ENCODE measurements around the gene PPBP.
"Not testable (repeated sequence)": the region's sequence is repeated elsewhere in the genome, so short reads cannot be mapped to it uniquely, and the experiment has no call there.

The PPBP gene

GRCh38 chr4:73998040-73999011 lies 10.3 kb upstream of the PPBP start, which contains the start of gene CXCL5:
TSS of gene CXCL5 (minus strand) at chr4:73998677. CDS start at chr4:73998581, 96 bp downstream.
- peak; percentile 19 to 90 (median 32) for DNase-seq

DNA sequence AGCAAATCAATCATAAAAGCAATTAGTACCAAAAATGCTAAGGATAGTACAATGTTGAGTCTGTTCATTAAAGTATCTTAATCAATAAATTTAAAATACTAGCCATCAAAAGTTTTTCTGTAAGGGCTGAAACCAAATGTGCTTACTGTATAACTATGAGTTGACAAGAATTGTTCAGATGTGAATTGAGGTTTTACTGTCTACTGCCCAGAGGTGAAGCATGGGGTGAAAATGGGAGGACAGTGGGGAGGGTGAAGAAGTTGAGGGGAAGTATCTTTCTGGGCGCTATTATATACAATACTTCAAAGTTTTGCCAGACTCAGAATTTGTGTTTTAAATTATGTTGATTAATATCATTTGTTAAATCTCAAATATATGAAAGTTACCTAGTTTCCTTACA lies 4.1 kb upstream of the PPBP start:
- intact Hi-C loops (cut with DNase I), result no loop called here

More at GRCh38 chr4:73998040-73999011, 10.3 kb upstream of the PPBP start, which contains the start of gene CXCL5:
- intact Hi-C loops (cut with DNase I), result no loop called here

GRCh38 chr4:73991742-73992000 lies 3.7 kb upstream of the PPBP start:
- intact Hi-C loops (cut with DNase I), result no loop called here

More for the DNA sequence above, 4.1 kb upstream of the PPBP start:
- DNase-seq, result no peak

DNA sequence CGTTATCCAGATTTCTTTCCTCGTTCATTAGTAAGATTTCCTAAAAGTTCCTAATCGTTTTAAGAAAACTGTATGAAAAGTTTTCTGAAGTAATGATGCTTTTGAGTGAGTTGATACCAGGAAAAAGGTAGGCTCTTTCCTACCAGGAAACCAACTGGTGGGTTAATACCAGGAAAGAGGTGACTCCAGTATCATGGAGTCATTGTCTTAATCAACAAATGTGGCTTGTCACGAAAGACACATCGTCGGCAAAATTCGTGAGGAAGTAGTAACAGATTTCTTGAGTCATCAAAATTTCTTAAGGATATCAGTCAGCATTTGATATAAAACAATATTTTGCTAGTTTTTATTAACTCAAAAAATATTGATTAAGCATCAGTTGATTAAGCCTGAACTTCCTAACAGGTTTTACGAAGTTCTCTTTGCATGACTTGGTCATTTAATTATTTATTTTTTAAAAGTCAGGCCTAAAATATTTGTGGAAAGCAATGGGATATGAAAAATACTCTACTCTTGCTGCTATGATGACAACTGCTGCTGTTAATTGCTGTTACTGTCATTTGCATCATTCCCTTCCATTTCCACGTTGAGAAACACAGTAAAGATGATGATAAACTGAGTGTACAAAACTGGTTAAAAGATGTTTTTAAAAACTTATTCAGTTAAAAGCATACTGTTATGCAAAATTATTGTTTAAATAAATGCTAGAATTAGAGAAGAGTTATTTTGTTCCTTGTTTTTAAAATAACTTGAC lies 3.2 kb upstream of the PPBP start:
- intact Hi-C loops (cut with DNase I), result no loop called here
- no peak for DNase-seq

More at GRCh38 chr4:73991742-73992000, 3.7 kb upstream of the PPBP start:
- no peak for DNase-seq

- intact Hi-C loops (cut with DNase I), result no loop called here
- DNase-seq, result no peak
Measured at GRCh38 chr4:73989928-73990327, 1.9 kb upstream of the PPBP start.

DNA sequence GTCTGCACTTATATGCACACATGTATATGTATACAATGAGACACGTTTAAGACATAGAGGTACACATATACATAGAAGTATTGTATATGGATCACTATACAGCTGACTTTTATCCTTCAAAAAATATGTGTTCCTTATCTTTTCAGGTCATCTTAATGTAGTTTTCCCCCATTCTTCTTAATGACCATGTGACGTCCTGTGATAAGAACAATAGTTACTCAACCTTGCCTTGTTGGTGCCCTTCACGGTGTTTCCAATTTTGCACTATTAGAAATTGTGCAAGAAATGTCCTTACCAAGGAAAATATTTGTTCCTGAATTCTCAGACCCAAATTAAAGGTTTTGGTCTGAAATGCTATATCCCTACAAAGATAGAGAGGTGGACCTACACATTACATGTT lies 1.0 kb upstream of the PPBP start:
- DNase-seq, result no peak
- intact Hi-C loops (cut with DNase I), result no loop called here

DNA sequence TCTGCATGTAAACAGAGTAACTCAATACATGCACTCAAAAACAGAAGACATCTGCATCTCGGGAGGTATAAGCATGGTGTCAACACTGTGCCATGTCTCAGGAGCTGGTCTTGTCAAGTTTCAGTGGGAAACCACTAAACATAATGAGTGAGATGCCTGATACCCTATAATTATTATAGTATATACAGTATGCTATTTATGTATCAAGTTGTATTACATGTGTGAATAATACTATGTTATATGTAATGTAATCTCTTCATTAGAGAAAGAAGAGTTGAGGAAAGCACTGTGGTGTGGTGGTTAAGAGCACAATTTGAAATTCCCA lies 2.5 kb downstream of the PPBP start:
- intact Hi-C loops (cut with DNase I), result no loop called here
- no peak for DNase-seq

GRCh38 chr4:73984736-73985527 lies 3.1 kb downstream of the PPBP start:
- no peak for DNase-seq
- intact Hi-C loops (cut with DNase I), result no loop called here

- intact Hi-C loops (cut with DNase I); DNase-seq: not testable (repeated sequence)
Measured at GRCh38 chr4:73981175-73981574, 6.8 kb downstream of the PPBP start.

- intact Hi-C loops (cut with DNase I), result no loop called here
- DNase-seq, result no peak
Measured at GRCh38 chr4:73979407-73979957, 8.5 kb downstream of the PPBP start.

GRCh38 chr4:73978886-73979285 lies 9.1 kb downstream of the PPBP start:
- intact Hi-C loops (cut with DNase I), result no loop called here
- no peak for DNase-seq

GRCh38 chr4:73976716-73977115 lies 11.3 kb downstream of the PPBP start:
- DNase-seq, result no peak
- intact Hi-C loops (cut with DNase I), result no loop called here

GRCh38 chr4:73976217-73976616 lies 11.8 kb downstream of the PPBP start:
- intact Hi-C loops (cut with DNase I), result no loop called here
- no peak for DNase-seq

GRCh38 chr4:73974352-73974751 lies 13.6 kb downstream of the PPBP start:
- intact Hi-C loops (cut with DNase I), result no loop called here

DNA sequence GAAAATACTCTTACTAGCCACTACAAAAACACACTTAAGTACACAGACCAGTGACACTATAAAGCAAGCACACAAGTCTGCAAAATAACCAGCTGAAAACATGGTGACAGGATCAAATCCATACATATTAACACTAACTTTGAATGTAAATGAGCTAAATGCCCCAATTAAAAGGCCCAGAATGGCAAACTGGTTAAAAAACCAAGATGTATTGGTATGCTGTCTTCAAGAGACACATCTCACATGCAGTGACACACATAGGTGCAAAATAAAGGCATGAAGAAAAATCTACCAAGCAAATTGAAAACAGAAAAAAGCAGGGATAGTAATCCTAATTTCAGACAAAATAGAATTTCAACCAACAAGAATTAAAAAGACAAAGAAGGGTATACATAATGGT lies 17.0 kb downstream of the PPBP start:
- intact Hi-C loops (cut with DNase I), result no loop called here
- DNase-seq, result no peak

More at GRCh38 chr4:73974352-73974751, 13.6 kb downstream of the PPBP start:
- DNase-seq, result no peak

- no peak for DNase-seq
- intact Hi-C loops (cut with DNase I), result no loop called here
Measured at GRCh38 chr4:73970011-73970410, 18.0 kb downstream of the PPBP start.

DNA sequence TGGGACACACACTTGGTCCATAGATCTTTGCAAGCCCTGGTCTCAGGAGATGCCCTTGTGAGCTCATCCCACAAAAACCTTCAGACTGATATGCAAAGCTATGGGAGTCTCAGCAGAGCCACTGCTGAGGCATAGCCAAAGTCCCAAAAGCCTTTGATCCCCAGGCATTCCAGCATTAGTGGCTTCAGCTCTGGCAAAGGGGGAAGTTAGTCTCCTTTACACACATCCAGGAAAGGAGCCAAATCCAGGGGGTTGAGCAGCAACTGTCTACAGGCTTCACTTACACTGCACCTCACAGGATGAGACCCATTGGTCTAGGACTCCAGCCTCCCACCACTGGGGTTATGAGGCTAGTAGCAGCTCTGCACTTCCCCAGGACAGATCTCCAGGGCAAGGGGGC lies 20.1 kb downstream of the PPBP start:
- intact Hi-C loops (cut with DNase I), result no loop called here
- DNase-seq, result peak in 1 of 10 donors; percentile 17

- intact Hi-C loops (cut with DNase I), result no loop called here
- no peak for DNase-seq
Measured at GRCh38 chr4:73964862-73965611, 23.0 kb downstream of the PPBP start.

- intact Hi-C loops (cut with DNase I), result no loop called here
- DNase-seq, result no peak
Measured at GRCh38 chr4:73962724-73963123, 25.3 kb downstream of the PPBP start.

DNA sequence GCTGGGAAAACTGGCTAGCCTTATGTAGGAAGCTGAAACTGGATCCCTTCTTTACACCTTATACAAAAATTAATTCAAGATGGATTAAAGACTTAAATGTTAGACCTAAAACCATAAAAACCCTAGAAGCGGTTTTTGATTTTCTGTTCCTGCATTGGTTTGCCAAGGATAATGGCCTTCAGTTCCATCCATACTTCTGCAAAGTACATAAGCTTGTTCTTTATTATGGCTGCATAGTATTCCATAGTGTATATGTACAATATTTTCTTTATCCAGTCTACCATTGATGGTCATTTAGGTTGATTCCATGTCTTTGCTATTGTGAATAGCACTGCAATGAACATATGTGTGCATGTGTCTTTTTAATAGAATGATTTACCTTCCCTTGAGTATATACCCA lies 28.9 kb downstream of the PPBP start:
- intact Hi-C loops (cut with DNase I), result not testable (repeated sequence)

More for the DNA sequence above, 28.9 kb downstream of the PPBP start:
- not testable (repeated sequence) for DNase-seq
